HL-60 (cell line): ENCODE data around the gene SPATA19.
"Not testable (repeated sequence)": the region's sequence is repeated elsewhere in the genome, so short reads cannot be mapped to it uniquely, and the experiment has no call there.

ENCODE experiments used
- DNase-seq, 2 experiments: peaks; one replicate each; pipeline ENCODE4 v3.0.0-alpha.2; 2010 to 2020; ENCODE audit warnings: low read depth in 1 of 2, low spot score in 1 of 2
- H3K27ac ChIP-seq: fragments of 250-450 bp; sonication (Bioruptor Pico); replicated peaks from 2 replicates; pipeline ENCODE4 v1.5.1; 2020; ENCODE audit warnings: mild to moderate bottlenecking, moderate library complexity
- H3K27me3 ChIP-seq: fragments of 250-450 bp; sonication (Bioruptor Pico); 2 replicates; pipeline ENCODE4 v1.5.1; 2021; ENCODE audit warnings: mild to moderate bottlenecking, moderate library complexity; ENCODE audit not compliant: insufficient read depth, poor library complexity, severe bottlenecking
- H3K4me3 ChIP-seq: replicated peaks from 2 replicates; pipeline ENCODE4 v1.5.1; 2011; ENCODE audit warnings: mild to moderate bottlenecking, control low read depth, low read length; ENCODE audit not compliant: insufficient read depth
- CTCF ChIP-seq: IDR thresholded peaks from one replicate; pipeline ENCODE4 v1.5.1; 2011; ENCODE audit warnings: low read length, control low read depth, inconsistent platforms; ENCODE audit not compliant: insufficient read depth
- GABPA ChIP-seq: IDR thresholded peaks from 2 replicates; pipeline ENCODE4 v1.6.1; 2012; ENCODE audit warnings: low read depth
- POLR2AphosphoS5 ChIP-seq: IDR thresholded peaks from 2 replicates; pipeline ENCODE4 v1.6.1; 2012; ENCODE audit warnings: low read depth
- SPI1 ChIP-seq: IDR thresholded peaks from 2 replicates; pipeline ENCODE4 v1.6.1; 2012; ENCODE audit warnings: low read depth, mild to moderate bottlenecking, borderline replicate concordance
- TF ChIP-seq, protein P1 (sequence below): IDR thresholded peaks from 2 replicates; pipeline ENCODE4 v1.6.1; 2012; ENCODE audit warnings: low read depth; ENCODE audit not compliant: insufficient replicate concordance

The SPATA19 gene

GRCh38 chr11:133864756-133865155 lies 19.4 kb upstream of the SPATA19 start:
- TF ChIP-seq CTCF (no peak), SPI1 (no peak)
- TF ChIP-seq, protein P1, sequence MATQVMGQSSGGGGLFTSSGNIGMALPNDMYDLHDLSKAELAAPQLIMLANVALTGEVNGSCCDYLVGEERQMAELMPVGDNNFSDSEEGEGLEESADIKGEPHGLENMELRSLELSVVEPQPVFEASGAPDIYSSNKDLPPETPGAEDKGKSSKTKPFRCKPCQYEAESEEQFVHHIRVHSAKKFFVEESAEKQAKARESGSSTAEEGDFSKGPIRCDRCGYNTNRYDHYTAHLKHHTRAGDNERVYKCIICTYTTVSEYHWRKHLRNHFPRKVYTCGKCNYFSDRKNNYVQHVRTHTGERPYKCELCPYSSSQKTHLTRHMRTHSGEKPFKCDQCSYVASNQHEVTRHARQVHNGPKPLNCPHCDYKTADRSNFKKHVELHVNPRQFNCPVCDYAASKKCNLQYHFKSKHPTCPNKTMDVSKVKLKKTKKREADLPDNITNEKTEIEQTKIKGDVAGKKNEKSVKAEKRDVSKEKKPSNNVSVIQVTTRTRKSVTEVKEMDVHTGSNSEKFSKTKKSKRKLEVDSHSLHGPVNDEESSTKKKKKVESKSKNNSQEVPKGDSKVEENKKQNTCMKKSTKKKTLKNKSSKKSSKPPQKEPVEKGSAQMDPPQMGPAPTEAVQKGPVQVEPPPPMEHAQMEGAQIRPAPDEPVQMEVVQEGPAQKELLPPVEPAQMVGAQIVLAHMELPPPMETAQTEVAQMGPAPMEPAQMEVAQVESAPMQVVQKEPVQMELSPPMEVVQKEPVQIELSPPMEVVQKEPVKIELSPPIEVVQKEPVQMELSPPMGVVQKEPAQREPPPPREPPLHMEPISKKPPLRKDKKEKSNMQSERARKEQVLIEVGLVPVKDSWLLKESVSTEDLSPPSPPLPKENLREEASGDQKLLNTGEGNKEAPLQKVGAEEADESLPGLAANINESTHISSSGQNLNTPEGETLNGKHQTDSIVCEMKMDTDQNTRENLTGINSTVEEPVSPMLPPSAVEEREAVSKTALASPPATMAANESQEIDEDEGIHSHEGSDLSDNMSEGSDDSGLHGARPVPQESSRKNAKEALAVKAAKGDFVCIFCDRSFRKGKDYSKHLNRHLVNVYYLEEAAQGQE = no peak
- no peak overlapping the region for H3K27ac ChIP-seq
- no peak for DNase-seq
- H3K27me3 ChIP-seq = no peaks in the 10 kb centered on the region
- H3K4me3 ChIP-seq = no peak overlapping the region

DNA sequence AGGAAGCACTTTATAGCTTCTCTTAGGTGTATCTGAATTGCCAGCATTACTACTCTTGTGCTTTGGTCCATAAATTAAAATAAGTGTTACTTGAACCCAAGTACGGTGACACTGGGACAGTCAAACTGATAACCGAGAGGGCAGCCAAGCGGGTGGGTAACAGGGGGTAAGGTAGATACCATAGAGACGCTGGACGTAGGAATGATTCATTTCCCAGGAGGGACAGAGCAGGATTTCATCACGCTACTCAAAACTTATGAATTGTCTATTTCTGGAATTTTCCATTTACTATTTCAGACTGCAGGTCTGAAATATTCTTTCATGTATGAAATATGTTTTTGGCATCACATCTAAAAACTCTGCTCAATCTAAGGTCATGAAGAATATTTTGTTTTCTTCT lies 14.8 kb upstream of the SPATA19 start:
- Histone ChIP-seq H3K4me3 (no peak overlapping the region), H3K27ac (no peak overlapping the region), H3K27me3 (peaks cover 6% of the 10 kb centered on the region)
- TF ChIP-seq, protein P1 = no peak
- TF ChIP-seq GABPA (no peak), CTCF (no peak), POLR2AphosphoS5 (no peak), SPI1 (no peak)
- no peak for DNase-seq

- H3K27ac ChIP-seq, H3K4me3 ChIP-seq: not testable (repeated sequence)
Observed at GRCh38 chr11:133854330-133854960, 9.1 kb upstream of the SPATA19 start.

DNA sequence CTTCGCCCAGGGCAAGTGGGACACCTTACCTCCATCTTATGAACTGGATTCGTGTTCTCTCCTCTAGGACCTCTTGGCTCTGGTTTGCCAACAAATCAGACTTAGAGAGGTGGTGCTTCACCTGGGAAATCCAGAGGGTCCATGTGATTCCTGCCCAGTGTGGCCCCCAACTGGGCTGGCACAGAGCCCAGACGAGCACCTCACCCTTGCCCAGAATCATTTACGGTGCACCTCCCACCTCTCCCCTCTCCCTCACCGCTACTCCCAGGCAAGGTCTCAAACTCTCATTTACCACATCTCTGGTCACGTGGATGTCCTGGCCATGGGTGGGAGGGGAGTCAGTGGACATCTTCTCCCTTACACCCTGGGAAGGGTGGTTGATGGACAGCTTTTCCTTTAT lies 1.1 kb downstream of the SPATA19 start:
- no peak overlapping the region for H3K27ac ChIP-seq
- TF ChIP-seq POLR2AphosphoS5 = no peak
- TF ChIP-seq SPI1 = no peak
- TF ChIP-seq CTCF = no peak
- no peak for TF ChIP-seq GABPA
- TF ChIP-seq, protein P1 = no peak

More at GRCh38 chr11:133854330-133854960, 9.1 kb upstream of the SPATA19 start:
- not testable (repeated sequence) for H3K27me3 ChIP-seq, DNase-seq

More for the DNA sequence above, 1.1 kb downstream of the SPATA19 start:
- Histone ChIP-seq H3K4me3 (no peak overlapping the region), H3K27me3 (peaks cover 2% of the 10 kb centered on the region)
- no peak for DNase-seq
